HG03025 (cell line): ENCODE data around the gene DLX1.
"Not testable (repeated sequence)": the region's sequence is repeated elsewhere in the genome, so short reads cannot be mapped to it uniquely, and the experiment has no call there.

ENCODE experiments used
- ATAC-seq: cut with Tn5 transposase; IDR thresholded peaks from one replicate; pipeline ENCODE4 v1.9.1; 2021; ENCODE audit warnings: mild to moderate bottlenecking, moderate library complexity; ENCODE audit not compliant: unreplicated experiment, low FRiP score

DLX1 gene

GRCh38 chr2:172085460-172086159 is at the start of gene DLX1:
Gene DLX1 (plus strand): TSS chr2:172085507. CDS start chr2:172085678, 171 bp downstream.
- peak; percentile 4 for ATAC-seq

DNA sequence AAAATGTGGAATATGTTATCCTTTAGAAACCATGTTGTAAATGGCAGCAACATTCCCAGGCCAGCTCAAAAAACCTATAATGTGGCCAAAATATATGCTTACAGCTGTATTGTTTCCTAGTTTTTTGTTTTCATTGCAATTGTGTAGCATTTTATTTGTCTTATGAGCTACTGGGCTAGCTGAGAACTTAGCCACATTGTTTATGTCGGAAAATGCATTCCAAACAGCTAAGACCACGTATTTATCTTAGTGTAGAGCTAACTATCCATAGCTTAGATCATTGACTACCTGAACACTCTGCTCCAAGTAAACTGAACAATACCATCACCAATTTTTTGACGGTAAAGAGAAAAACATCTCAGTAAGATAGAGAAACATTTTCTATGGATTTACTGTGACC is 47.2 kb upstream of the DLX1 start:
- no peak for ATAC-seq

DNA sequence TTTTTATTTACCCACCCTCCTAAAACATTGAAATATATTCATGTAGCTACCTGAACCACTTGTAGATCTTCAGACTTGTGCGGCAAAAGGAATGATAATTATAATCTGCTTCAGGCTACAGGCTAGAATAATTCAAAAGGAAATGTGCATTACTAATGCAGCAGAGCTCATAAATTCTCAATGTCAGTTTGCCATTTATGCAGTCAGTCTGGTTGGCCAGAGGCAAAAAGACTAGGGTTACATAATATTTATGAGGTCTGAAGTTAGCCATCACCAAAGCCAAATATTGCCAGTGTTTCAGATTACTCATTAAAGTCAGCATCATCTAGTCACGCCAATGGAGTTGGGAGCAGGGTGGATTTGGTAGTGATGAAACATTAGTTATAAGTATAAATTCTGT is 46.7 kb upstream of the DLX1 start:
- no peak for ATAC-seq

DNA sequence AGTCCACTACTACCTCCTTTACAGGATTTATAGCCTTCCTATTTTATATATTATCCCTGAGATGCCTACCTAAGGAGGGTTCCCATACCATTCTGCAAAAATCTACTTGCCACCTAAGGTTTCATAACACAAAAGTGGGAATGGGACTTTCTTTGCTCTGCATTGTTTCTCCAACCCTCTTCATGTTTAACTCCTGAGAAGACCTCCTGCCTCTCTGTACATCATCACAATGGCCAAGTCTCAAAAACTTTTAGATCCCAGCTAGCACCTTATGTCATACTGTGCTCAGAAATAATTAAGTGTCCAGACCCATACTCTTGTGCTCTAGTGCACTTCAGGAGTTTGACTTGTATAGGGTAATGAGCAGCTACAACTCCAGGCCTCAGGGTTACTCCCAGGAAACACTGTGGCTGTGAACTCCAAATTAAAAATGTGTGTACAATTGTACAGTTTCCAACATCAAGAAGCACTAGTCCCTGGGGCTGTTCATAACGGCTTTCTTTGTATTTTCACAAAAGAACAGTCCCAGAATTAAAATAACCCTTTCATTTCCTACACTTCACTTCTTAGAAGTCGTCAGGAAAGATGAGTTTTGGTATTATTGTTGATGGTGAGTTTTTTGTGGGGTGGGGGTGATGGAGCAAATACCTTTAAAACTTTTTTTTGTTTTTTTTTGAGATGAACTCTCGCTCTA is 46.1 kb upstream of the DLX1 start:
- ATAC-seq: no peak

DNA sequence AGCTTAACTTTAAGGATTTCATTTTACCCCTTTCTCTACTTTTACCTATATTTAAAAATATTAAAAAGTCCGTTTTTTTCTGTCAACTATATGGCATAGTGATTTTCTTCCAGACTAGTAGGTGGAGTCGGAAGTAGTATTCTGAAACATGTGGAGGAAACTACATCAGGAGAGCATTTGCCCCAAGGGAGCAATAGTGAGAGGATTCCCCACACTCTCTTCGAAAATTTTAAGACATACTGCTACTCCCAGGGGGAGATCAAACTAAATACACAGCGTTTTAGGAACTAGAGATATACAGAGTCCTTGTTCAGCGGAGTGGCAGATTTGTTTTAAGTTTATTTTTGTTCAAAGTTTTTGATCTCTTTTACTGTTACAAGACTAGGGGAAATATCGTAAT is 45.0 kb upstream of the DLX1 start:
- ATAC-seq: no peak

DNA sequence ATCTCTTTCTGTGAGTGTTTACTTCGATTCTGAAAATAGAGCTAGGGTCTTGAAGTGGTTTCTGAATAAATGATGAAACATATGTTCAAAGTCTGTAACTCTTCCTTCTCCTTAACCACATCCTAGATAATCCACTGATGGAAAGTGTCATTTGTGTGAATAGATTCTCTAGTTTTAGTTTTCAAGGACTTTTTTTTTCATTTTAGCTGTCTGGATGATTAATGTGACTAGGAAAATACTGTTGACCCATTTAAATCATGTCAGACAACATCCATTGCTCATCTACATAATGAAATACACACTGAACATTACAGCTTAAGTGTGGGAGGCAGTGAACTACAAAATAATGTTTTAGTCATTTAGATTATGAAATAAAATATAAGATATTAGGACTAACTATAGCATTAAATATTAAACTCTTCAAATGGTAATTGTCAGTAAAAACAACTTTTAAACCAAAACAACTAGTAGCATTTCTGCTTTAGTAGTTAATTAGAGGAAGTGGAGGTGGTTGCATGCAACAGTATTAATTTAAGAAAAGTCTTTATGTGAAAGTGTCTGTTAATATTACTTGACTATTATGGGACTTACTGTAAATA is 39.1 kb upstream of the DLX1 start:
- ATAC-seq: no peak

- no peak for ATAC-seq
These were observed 38.3 kb upstream of the DLX1 start for GRCh38 chr2:172046866-172047565.

DNA sequence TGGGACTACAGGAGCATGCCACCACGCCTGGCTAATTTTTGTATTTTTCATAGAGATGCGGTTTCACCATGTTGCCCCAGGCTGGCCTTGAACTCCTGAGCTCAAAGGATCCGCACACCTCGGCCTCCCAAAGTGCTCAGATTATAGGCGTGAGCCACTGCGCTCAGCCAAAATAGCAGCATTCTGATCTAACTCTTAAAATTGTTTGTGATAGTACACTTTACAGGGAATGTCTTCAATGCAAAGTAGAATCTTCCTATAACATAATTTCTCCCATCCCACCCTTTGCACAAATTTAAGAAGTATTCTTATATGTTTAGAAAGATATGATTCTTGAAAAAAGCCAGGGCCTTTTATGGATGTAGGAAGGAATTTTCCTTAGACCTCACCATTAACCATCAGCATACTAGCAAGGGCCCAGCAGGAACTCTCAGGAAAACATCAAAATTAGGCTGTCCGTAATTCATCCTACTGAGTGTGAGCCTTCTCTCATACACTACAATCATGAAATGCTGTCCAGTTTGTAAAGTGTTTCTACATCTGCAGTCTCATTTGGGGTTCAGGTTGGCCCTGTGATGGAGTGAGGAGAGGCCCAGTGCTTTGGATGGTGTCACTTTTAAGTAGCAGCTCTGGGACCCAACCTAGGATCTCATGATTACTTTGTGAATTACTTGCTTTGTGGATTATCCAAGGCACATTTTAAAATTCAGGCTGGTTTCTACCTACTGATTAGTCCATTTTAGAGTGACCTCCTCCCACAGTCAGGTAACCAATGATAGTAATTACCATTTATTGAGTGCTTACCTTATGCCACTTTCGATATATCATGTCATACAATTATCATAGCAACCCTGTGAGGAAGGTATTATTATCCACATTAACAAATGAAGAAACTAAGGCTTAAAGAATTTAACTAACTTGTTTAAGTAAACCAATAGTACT is 37.5 kb upstream of the DLX1 start:
- ATAC-seq: no peak

- no peak for ATAC-seq
These were observed 36.5 kb upstream of the DLX1 start for GRCh38 chr2:172048508-172049503.

DNA sequence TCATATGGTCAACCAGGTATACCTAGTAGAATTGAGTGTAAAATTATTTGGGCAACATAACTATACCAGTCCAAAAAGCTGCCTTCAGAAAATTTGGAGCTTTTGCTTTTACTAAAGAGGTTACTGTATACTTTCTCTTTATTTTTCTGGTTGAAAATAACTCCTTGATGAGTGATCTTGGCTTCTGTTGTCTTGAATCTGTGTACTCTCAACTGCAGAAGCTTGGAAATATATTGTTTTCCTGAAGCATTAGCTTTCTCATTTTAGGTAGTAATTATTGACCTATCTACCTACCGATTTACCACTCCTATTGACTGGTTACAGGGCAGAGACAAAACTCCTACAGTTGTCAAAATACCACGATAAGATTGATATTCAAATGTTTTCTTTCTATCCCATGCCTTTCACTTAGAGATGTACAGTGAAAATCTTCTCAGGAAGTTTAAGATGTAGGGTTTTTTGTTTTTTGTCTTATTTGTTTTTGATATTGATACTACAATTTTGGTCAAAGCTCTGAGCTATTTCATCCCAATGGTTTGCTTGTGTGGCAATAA is 35.7 kb upstream of the DLX1 start:
- ATAC-seq: no peak

- no peak for ATAC-seq
These were observed 34.7 kb upstream of the DLX1 start for GRCh38 chr2:172050479-172051125.

DNA sequence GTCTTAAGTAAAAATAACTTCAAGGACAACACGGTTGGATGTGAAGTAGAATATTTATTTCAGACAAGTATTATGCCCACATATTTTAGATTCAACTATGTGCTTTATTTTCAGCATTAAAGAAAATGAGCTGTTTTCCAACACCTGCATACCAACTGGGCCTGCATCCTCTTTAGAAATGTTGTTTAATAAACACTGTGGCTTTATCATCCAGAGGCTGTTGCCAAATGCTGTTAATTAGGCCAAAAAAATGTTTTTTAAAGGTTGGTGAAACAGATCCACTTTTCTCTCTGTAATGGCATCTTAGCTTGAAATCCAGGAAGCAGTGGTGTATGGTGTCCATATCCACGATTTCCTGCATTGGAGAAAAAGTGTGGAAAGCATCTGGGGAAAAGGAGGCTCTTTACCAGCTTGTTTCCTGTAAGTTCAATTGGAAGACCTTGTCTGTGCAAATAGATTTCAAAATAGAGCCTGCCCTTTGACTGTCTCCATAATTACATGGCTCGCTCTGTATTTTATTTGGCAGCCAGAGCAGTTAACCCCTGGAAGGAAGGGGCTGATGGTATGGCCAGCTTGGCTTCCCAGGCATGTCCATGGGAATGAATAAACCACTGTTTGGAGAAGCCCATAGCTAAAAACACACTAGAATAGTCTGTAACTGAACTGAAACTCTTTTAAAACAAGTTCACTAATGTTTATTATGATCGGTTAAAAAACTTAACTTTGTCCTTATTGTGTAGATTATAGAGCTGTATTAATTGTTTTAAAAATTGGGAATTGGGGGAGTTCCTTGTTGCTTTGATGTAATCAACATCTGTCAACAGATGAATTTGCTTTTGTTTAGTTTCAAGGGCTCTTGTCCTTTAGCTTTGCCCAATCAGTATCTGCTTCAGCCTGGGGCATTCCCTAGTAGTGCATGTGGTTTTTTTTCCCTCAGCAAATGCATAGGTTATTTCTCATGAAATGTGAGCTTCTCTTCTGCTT is 33.0 kb upstream of the DLX1 start:
- ATAC-seq: no peak

- no peak for ATAC-seq
These were observed 31.8 kb upstream of the DLX1 start for GRCh38 chr2:172053486-172053885.

GRCh38 chr2:172056293-172056692 is 29.0 kb upstream of the DLX1 start:
- ATAC-seq: no peak

- no peak for ATAC-seq
These were observed 26.6 kb upstream of the DLX1 start for GRCh38 chr2:172058660-172059059.

DNA sequence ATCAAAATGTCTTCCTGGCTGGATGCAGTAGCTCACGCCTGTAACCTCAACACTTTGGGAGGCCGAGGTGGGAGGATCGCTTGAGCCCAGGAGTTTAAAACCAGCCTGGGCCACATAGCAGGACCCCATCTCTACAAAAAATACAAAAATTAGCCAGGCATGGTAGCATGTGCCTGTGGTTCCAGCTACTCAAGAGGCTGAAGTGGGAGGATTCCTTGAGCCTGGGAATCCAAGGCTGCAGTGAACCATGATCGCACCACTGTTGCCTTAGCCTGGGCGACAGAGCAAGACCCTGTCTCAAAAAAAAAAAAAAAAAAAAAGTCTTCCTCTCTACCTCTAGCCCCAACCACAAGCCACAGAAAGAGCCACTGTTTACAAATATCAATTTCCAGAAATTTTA is 25.2 kb upstream of the DLX1 start:
- ATAC-seq: not testable (repeated sequence)

DNA sequence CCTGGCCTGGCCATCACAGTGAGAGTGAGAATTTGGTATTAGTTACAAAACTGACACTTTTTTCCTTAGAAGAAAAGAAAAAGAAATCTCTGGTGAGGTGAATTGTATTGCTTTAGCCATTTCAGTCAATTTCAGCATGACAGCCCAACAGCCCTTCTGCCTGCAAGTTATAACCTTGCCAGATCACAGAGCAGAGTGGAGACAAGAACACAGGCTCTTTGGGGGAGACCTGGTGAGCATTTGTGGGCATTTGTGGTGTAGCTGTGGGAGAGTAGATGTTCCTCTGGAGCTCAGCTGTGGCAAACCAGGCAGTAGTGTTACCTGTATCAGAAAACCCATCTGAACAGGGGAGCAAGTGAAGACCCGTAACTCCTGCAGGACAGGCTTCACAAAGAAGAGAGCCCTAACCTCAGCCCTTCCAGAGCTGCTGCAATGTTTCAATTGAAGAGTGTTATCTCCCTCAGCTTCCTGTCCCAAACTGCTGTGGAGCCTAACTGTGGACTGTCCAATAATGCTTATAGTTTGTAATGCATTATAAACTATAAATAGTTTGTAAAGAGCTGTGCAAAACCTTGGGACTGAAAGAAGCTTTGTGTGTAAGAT is 22.8 kb upstream of the DLX1 start:
- ATAC-seq: no peak
